Testis (tissue), 2 donors: ENCODE measurements around the gene CD79A.

Source experiments
- CTCF ChIP-seq, 3 experiments: fragments of 450-650 bp in 2 of 3; fragments of 200-600 bp in 1 of 3; sonication (generic) in 1 of 3; IDR thresholded peaks; one replicate each; pipeline ENCODE4 v1.5.1; 2016 to 2019; ENCODE audit warnings: antibody characterized with exemption in 3 of 3, mild to moderate bottlenecking in 2 of 3, moderate library complexity in 1 of 3
- POLR2A ChIP-seq: fragments of 450-650 bp; IDR thresholded peaks from one replicate; pipeline ENCODE4 v1.6.1; 2017; ENCODE audit warnings: antibody characterized with exemption, mild to moderate bottlenecking, moderate library complexity

- TF ChIP-seq CTCF (IDR thresholded peaks at IDR 0.05) (no peak), POLR2A (no peak)
These were observed 38.1 kb downstream of the CD79A start for GRCh38 chr19:41915021-41915775.
